ENCODE measurements around the gene SNRNP27. TPM values are rescaled to one million over a fixed set of nuclear protein-coding genes. Genes with fewer than 3 reads are reported as not detected.
A peak's percentile ranks its signal among the peaks of the same experiment; 100 is the strongest.

The SNRNP27 gene
- total and polyA plus RNA-seq, 2 experiments from 2014 or later: 86.7 to 113 TPM

- Histone ChIP-seq H3K9me3 (ENCODE audit: low read depth) (no peaks in the 10 kb centered on the region), H3K36me3 (peaks cover 7% of the 10 kb centered on the region), H3K4me1 (ENCODE audit: low read depth) (peaks cover 5% of the 10 kb centered on the region), H3K27ac (peak overlapping the region; percentile 97), H3K27me3 (no peaks in the 10 kb centered on the region), H3K4me3 (peak overlapping the region; percentile 47)
- TF ChIP-seq, protein P1, sequence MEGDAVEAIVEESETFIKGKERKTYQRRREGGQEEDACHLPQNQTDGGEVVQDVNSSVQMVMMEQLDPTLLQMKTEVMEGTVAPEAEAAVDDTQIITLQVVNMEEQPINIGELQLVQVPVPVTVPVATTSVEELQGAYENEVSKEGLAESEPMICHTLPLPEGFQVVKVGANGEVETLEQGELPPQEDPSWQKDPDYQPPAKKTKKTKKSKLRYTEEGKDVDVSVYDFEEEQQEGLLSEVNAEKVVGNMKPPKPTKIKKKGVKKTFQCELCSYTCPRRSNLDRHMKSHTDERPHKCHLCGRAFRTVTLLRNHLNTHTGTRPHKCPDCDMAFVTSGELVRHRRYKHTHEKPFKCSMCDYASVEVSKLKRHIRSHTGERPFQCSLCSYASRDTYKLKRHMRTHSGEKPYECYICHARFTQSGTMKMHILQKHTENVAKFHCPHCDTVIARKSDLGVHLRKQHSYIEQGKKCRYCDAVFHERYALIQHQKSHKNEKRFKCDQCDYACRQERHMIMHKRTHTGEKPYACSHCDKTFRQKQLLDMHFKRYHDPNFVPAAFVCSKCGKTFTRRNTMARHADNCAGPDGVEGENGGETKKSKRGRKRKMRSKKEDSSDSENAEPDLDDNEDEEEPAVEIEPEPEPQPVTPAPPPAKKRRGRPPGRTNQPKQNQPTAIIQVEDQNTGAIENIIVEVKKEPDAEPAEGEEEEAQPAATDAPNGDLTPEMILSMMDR (IDR thresholded peaks at IDR 0.05; ENCODE audit: low read depth, low read length): peak; percentile 25
- DNase-seq (ENCODE audit: low read depth in 1 of 2, low spot score in 1 of 2): peak; percentile 100
Measured at GRCh38 chr2:69914164-69914949, 20.6 kb downstream of the SNRNP27 start.

GRCh38 chr2:69914950-69915945 lies 21.5 kb downstream of the SNRNP27 start, which contains the start of gene MXD1:
Gene MXD1, plus strand, starts transcription at chr2:69915109. Its CDS starts 222 bp downstream, at chr2:69915331.
- H3K36me3 ChIP-seq: peaks cover 3% of the 10 kb centered on the region
- no peaks in the 10 kb centered on the region for H3K9me3 ChIP-seq (ENCODE audit: low read depth)
- peak in 1 of 2 donors; percentile 43 for DNase-seq (ENCODE audit: low read depth in 1 of 2, low spot score in 1 of 2)
- H3K4me3 ChIP-seq: peak within 1 kb of the TSS; percentile 91
- H3K27ac ChIP-seq: peak within 1 kb of the TSS; percentile 97
- no peaks in the 10 kb centered on the region for H3K27me3 ChIP-seq
- TF ChIP-seq, protein P1 (IDR thresholded peaks at IDR 0.05; ENCODE audit: low read depth, low read length): no peak
- peaks cover 5% of the 10 kb centered on the region for H3K4me1 ChIP-seq (ENCODE audit: low read depth)

DNA sequence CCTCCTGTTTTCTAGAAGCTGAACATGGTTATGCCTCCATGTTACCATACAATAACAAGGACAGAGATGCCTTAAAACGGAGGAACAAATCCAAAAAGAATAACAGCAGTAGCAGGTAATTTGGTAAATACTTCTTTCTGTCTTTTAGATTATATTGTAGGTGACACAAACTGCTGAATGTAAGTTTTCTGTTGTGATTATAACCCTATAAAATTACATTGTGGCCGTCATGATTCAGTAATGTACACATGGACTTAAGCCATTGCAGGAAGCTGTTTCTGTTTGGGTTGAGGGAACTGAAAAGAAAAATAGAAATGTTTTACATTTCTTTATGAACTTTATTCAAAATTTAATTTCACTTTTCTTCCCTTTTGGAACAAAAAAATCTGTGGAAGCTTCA lies 22.4 kb downstream of the SNRNP27 start:
- H3K4me1 ChIP-seq (ENCODE audit: low read depth): peaks cover 5% of the 10 kb centered on the region
- H3K27me3 ChIP-seq: no peaks in the 10 kb centered on the region
- H3K9me3 ChIP-seq (ENCODE audit: low read depth): no peaks in the 10 kb centered on the region
- peaks cover 3% of the 10 kb centered on the region for H3K36me3 ChIP-seq
- no peak for DNase-seq (ENCODE audit: low read depth in 1 of 2, low spot score in 1 of 2)
- H3K4me3 ChIP-seq: peak overlapping the region; percentile 91
- H3K27ac ChIP-seq: no peak overlapping the region
- TF ChIP-seq, protein P1 (IDR thresholded peaks at IDR 0.05; ENCODE audit: low read depth, low read length): no peak

DNA sequence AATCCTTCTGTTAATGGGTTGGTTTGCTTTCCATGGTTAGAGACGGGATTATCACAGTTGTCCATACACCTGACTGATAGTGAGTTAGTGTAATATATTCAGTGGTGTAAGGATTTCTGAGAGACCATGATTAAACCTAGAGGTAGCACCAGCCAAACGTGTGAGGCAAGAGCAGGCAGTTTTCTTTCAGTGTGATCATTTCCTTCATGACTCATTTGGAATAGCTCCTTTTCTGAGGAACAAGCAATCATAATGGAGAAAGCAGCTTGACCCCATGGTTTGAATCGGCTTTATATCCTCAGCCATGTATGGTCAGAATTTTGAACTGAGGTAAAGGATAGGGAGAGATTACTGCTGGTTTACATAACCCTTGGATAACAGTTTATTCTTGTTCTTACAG lies 24.1 kb downstream of the SNRNP27 start:
- peaks cover 13% of the 10 kb centered on the region for H3K36me3 ChIP-seq
- TF ChIP-seq, protein P1 (IDR thresholded peaks at IDR 0.05; ENCODE audit: low read depth, low read length): no peak
- H3K4me1 ChIP-seq (ENCODE audit: low read depth): peaks cover 5% of the 10 kb centered on the region
- H3K4me3 ChIP-seq: no peak overlapping the region
- H3K9me3 ChIP-seq (ENCODE audit: low read depth): no peaks in the 10 kb centered on the region
- DNase-seq (ENCODE audit: low read depth in 1 of 2, low spot score in 1 of 2): peak in 1 of 2 donors; percentile 93
- H3K27ac ChIP-seq: no peak overlapping the region
- H3K27me3 ChIP-seq: no peaks in the 10 kb centered on the region

- H3K27me3 ChIP-seq: no peaks in the 10 kb centered on the region
- TF ChIP-seq, protein P1 (IDR thresholded peaks at IDR 0.05; ENCODE audit: low read depth, low read length): no peak
- H3K4me3 ChIP-seq: no peak overlapping the region
- peaks cover 5% of the 10 kb centered on the region for H3K4me1 ChIP-seq (ENCODE audit: low read depth)
- peaks cover 17% of the 10 kb centered on the region for H3K36me3 ChIP-seq
- no peak overlapping the region for H3K27ac ChIP-seq
- H3K9me3 ChIP-seq (ENCODE audit: low read depth): no peaks in the 10 kb centered on the region
- no peak for DNase-seq (ENCODE audit: low read depth in 1 of 2, low spot score in 1 of 2)
Measured at GRCh38 chr2:69918401-69918800, 24.6 kb downstream of the SNRNP27 start.

All from cardiac muscle cell (in vitro differentiated cells and primary cell).